A549 (cell line): Measurements from ENCODE around the gene IRF2BPL.

Experiments used
- BCL3 ChIP-seq: fragments of >200 bp; sonication (Bioruptor Twin); formaldehyde crosslinking; IDR thresholded peaks from 3 replicates; pipeline ENCODE4 v1.6.1; 2016
- CTCF ChIP-seq: fragments of >200 bp; sonication (Bioruptor Twin); formaldehyde crosslinking; IDR thresholded peaks from 3 replicates; pipeline ENCODE4 v1.5.1; 2016
- ESRRA ChIP-seq: fragments of 150-350 bp; IDR thresholded peaks from 2 replicates; pipeline ENCODE4 v1.6.1; 2014; ENCODE audit warnings: mild to moderate bottlenecking, low read length, borderline replicate concordance
- MAZ ChIP-seq: fragments of 150-350 bp; IDR thresholded peaks from 2 replicates; pipeline ENCODE4 v1.6.1; 2014; ENCODE audit warnings: antibody characterized with exemption, low read depth, low read length, borderline replicate concordance
- NR3C1 ChIP-seq: fragments of >200 bp; sonication (Bioruptor Twin); formaldehyde crosslinking; IDR thresholded peaks from 3 replicates; pipeline ENCODE4 v1.6.1; 2017
- POLR2A ChIP-seq: IDR thresholded peaks from 2 replicates; pipeline ENCODE4 v1.6.1; 2012; ENCODE audit warnings: mild to moderate bottlenecking, low read length
- REST ChIP-seq: fragments of 200-600 bp; sonication (generic); IDR thresholded peaks from 2 replicates; pipeline ENCODE4 v1.6.1; 2016; ENCODE audit warnings: antibody characterized with exemption, mild to moderate bottlenecking, moderate library complexity

DNA sequence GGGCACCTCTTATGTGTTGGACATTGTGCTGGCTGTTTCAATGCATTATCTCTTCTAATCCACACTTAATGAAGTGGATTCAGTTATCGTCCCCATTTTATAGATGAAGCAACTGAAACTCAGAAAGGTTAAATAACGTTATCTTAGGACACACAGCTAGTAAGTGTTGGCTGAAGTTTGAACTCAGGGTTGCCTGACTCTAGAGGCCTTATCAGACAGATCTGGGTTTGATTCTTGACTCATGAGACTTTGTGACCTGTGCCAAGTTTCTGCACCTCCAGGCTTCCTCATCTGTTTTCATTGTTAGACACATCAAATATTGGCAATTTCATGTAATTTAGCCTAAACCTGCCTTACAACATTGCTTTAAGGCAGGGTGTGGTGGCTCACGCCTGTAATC is 18.2 kb upstream of the IRF2BPL start:
- TF ChIP-seq ESRRA (no peak), CTCF (no peak), NR3C1 (no peak), REST (no peak), POLR2A (no peak), BCL3 (no peak), MAZ (no peak)
